Measurements from ENCODE around the gene GCN1.

GCN1 gene

GRCh38 chr12:120132863-120133385 is 61.6 kb downstream of the GCN1 start:
- DNase-seq: no peak
- in situ Hi-C loops (cut with HindIII; ENCODE audit: low pct_ligation_motif_present, low pct_unique_long_range_greater_than_20kb, low sequenced_read_pairs): no loop called here

DNA sequence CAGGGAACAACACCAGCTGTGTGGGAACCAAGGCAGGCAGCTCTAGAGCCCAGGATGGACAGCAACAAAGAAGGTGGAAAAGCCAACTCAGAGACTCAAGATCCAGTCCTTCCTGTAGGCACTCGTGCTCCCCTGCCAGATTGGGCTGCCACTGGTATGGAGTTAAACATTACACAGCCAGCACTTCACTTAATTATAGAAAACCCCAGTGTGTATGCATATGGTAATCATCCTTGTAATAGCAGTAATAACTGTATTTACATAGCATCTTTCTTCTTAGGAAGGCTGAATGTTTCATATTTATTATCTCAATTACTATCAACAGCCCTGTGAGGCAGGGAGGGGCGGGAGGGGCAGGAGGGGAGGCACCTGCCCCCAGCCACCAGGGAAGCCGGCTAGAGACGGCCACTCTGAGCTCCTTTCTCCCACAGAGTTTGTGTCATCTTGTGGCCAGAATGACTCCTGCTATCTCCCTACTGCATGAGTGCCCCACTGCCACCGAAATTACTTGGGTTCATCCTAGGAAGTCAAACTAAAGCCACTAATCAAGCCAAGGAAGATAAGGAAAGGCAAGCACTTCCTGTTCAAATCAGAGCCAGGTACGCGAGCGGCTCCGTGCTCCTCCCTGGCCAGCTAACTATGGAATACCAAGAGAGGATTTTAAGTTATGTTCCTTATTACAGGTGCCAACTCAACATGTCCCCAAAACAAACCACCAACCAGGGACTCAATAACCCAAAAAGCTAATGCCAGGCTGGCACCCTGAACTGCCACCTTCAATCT is 62.3 kb downstream of the GCN1 start:
- in situ Hi-C loops (cut with HindIII; ENCODE audit: low pct_ligation_motif_present, low pct_unique_long_range_greater_than_20kb, low sequenced_read_pairs): no loop called here
- no peak for DNase-seq

DNA sequence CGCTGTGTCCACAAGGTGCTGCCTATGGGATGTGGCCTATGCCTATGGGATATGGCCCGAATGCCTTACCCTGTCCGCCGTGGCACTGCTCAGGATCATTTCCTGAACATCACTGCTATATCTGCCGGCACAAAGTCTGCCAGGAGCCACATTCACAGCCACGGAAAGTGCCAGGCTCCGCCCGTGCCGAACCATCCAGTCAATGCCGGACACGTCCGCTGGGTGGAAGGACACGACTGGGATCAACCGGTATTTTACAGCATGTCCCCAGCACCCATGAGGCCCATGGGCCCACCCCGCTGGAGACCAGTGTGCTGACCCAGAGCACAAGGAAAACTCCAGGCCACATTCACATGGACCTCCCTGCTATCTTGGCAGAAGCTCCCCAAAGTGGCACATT is 63.4 kb downstream of the GCN1 start:
- in situ Hi-C loops (cut with HindIII; ENCODE audit: low pct_ligation_motif_present, low pct_unique_long_range_greater_than_20kb, low sequenced_read_pairs): no loop called here
- DNase-seq: no peak

DNA sequence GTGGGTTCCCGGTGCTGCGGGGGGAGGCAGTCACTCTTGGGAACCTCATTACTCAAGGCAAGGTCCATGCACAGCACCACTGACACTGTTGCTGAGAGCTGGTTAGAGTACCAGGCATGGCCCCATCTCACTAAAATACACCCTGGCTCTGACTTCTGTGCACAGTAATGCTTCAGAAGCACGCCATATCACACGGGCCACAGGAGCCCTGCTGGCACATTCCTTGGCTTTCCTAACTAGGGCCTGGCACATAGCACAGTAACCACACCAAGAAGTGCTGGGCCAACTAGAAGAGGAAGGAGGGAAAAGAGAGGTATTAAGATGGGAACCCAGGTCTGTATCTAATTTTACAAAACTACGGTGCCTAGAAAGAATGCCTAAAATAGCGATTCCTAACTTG is 64.5 kb downstream of the GCN1 start:
- in situ Hi-C loops (cut with HindIII; ENCODE audit: low pct_ligation_motif_present, low pct_unique_long_range_greater_than_20kb, low sequenced_read_pairs): no loop called here
- no peak for DNase-seq

GRCh38 chr12:120126635-120127005 is 67.9 kb downstream of the GCN1 start:
- in situ Hi-C loops (cut with HindIII; ENCODE audit: low pct_ligation_motif_present, low pct_unique_long_range_greater_than_20kb, low sequenced_read_pairs): no loop called here
- no peak for DNase-seq

DNA sequence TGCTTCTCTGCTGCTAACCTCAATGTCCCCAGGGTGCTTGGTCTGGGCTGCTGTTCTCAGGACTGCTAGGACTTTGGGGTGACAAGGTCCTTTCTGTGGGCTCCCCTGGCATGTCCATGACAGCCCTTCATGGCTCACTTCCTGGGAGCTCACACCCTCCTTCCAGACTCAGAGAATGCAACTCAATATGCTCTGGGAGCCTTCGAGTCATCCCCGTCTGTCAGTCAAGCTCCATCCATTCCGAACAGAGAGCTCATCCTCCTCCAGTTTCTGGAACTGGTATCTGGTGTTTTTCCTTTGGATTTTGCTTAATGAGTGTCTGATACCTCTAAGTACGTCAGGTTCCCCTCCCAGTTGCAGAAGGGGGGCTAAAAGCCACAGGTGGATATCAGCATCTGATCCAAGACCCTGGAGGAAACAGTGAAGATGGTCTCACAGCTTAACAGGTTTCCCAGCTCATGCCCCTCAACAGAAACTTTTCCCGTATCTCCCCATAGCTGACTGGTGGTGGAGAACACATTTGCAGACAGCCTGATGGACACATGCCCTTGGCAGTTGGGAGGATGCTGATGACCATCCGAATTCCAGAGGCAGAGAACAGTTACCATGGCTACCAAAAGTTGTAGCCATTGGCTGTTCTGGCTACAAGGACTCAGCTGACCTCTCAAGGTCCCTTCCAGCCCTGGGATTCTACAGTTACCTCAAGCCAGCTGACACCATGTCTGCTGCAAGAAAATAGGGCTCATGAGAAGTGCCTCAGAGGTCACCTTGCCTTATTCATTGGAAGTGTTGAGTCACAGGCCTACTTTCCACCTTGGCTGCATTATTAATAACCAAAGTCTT is 68.5 kb downstream of the GCN1 start:
- no peak for DNase-seq
- in situ Hi-C loops (cut with HindIII; ENCODE audit: low pct_ligation_motif_present, low pct_unique_long_range_greater_than_20kb, low sequenced_read_pairs): no loop called here

DNA sequence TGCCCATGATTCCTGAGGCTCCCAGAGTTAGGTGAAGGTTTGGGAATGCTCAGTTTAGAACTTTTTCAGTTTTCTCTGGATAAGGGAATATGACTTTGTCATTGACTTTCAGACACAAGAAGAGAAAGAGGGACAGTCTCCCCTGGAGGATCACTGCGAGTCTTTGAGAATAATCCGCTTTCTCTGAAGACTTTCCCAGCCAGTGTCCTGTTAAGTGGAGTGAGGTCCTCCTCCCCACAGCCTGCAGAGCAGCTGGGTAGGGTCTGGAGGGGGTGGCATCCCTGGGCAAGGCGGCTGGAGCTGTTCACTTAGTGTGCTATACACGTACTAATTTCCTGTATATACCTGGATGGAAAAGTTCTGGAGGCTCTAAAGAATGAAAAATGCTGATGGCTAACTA is 69.5 kb downstream of the GCN1 start:
- in situ Hi-C loops (cut with HindIII; ENCODE audit: low pct_ligation_motif_present, low pct_unique_long_range_greater_than_20kb, low sequenced_read_pairs): no loop called here
- no peak for DNase-seq

DNA sequence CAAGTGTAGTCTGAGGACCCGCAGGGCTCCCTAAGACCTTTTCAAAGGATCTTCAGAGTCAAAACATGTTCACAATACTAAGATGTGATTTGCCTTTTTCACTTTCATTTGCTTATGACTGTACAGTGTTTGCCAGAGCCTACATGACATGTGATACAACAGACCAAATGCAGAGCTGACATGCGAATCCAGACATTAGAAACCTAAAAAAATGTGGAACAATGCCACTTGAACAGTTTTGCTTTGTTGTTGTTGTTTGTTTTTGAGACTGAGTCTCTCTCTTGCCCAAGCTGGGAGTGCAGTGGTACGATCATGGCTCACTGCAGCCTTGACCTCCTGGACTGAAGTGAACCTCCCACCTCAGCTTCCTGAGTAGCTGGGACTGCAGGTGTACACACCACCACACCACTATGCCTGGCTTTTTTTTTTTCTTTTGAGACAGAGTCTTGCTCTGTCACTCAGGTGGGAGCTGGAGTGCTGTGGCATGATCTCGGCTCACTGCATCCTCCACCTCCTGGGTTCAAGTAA is 72.7 kb downstream of the GCN1 start:
- no peak for DNase-seq
- in situ Hi-C loops (cut with HindIII; ENCODE audit: low pct_ligation_motif_present, low pct_unique_long_range_greater_than_20kb, low sequenced_read_pairs): no loop called here

DNA sequence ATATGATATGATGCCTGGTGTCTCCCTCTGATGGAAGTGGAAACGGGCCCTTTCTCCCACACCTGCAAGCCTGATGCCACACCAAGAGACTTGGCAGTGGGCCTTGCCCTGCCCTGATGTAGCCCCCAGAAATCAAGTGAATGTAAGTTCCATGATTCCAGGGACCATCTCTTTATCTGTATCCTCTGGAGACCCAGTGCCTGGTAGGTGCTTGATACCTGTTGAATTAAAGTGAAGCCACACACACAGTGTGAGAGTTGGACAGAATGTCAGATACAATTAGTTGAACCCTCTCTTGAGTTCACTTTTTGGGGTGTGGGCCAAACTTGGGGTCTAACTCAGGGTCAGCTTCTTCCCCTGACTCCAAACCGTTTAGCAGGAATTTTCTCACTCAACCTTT is 73.2 kb downstream of the GCN1 start:
- no peak for DNase-seq
- in situ Hi-C loops (cut with HindIII; ENCODE audit: low pct_ligation_motif_present, low pct_unique_long_range_greater_than_20kb, low sequenced_read_pairs): no loop called here

GRCh38 chr12:120119271-120119973 is 75.1 kb downstream of the GCN1 start:
- in situ Hi-C loops (cut with HindIII; ENCODE audit: low pct_ligation_motif_present, low pct_unique_long_range_greater_than_20kb, low sequenced_read_pairs): no loop called here
- DNase-seq: peak; percentile 49

- peak; percentile 39 for DNase-seq
- in situ Hi-C loops (cut with HindIII; ENCODE audit: low pct_ligation_motif_present, low pct_unique_long_range_greater_than_20kb, low sequenced_read_pairs): no loop called here
Measured at GRCh38 chr12:120118321-120119061, 76.0 kb downstream of the GCN1 start.

GRCh38 chr12:120117961-120118320 is 76.6 kb downstream of the GCN1 start:
- in situ Hi-C loops (cut with HindIII; ENCODE audit: low pct_ligation_motif_present, low pct_unique_long_range_greater_than_20kb, low sequenced_read_pairs): no loop called here
- no peak for DNase-seq

DNA sequence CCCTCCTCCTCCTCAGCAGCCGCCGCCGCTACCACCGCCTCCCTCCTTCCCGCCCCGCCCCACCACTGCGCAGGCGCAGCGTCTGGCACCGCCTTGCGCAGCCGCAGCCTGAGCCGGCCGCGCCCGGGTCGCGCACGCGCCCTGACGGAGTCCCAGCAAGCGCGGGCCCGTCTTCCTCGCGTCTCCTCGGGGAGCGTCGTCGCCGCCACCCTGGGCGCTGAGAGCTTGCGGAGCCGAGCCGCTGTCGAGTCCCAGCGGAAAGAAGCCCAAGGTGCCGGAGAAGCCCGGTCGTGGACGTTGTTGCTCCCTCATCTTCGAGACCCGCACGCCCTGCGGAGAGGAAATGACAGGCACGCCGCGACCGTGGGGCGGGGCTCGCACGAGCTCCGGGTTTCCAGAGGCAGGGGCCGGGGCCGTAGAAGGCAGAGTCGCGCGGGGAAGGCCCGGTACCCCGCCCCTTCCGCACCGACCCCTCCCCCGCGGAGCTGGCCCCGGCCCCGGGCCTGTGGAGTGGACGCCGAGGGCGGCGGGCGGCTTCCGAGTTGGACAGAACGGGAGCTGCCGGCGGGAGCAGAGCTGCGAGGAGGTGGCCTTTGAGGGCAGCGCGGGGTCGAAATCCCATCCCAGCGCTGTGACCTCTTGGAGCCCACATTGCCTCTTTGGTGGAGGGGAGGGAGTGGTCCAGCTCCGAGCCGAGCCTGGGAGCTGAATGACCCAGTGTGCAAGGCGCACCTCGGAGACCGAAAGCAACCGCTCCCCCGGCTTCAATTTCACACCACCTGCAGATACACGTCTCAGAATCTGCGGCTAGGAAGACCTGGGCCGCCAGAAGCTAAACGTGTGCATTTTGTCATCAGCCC is 77.5 kb downstream of the GCN1 start:
- in situ Hi-C loops (cut with HindIII; ENCODE audit: low pct_ligation_motif_present, low pct_unique_long_range_greater_than_20kb, low sequenced_read_pairs): no loop called here
- peak; percentile 96 for DNase-seq

DNA sequence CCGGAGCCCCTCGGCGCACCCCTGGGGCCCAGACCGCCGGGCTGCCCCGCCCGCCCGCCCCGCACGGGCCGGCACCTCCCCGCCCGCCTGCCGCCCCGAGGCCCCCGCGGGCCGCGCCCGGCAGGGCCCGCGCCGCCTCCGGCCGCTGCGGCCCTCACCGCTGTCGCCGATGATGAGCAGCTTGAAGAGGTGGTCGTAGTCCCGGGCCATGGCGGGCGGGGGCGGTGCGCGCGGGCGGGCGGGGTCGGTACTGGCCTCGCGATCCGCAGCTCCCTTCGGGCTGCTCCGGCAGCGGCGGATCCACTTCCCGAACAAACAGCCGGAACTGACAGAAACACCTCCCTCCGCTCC is 78.1 kb downstream of the GCN1 start, which contains the start of gene RAB35:
Gene RAB35 (minus strand): TSS at position 313 of the 351 bp plus-strand sequence. CDS start 103 bp downstream, at position 210.
- in situ Hi-C loops (cut with HindIII; ENCODE audit: low pct_ligation_motif_present, low pct_unique_long_range_greater_than_20kb, low sequenced_read_pairs): no loop called here
- no peak for DNase-seq

- DNase-seq: peak; percentile 73
- in situ Hi-C loops (cut with HindIII; ENCODE audit: low pct_ligation_motif_present, low pct_unique_long_range_greater_than_20kb, low sequenced_read_pairs): no loop called here
Measured at GRCh38 chr12:120115692-120116440, 78.6 kb downstream of the GCN1 start.

GRCh38 chr12:120115066-120115465 is 79.4 kb downstream of the GCN1 start:
- no peak for DNase-seq
- in situ Hi-C loops (cut with HindIII; ENCODE audit: low pct_ligation_motif_present, low pct_unique_long_range_greater_than_20kb, low sequenced_read_pairs): no loop called here

Measured in ACHN (cell line).